OCI-LY1 (cell line): ENCODE measurements around the gene TCF21.

Experiments used
- H2AFZ ChIP-seq: fragments of 200-600 bp; sonication (generic), shearing (Covaris generic); 2 replicates; pipeline ENCODE4 v1.6.0; 2014; ENCODE audit warnings: antibody characterized with exemption, mild to moderate bottlenecking, low read length
- H3F3A ChIP-seq: fragments of 200-600 bp; sonication (generic), shearing (Covaris generic); 2 replicates; pipeline ENCODE4 v1.6.0; 2014; ENCODE audit warnings: mild to moderate bottlenecking, antibody characterized with exemption, low read length, moderate library complexity; ENCODE audit not compliant: insufficient read depth
- H3K27ac ChIP-seq: fragments of 200-600 bp; sonication (generic); 2 replicates; pipeline ENCODE4 v1.5.1; 2014; ENCODE audit warnings: low read length, mixed run types, mild to moderate bottlenecking, low read depth; ENCODE audit not compliant: poor library complexity, severe bottlenecking
- H3K27me3 ChIP-seq: fragments of 200-600 bp; sonication (generic); 2 replicates; pipeline ENCODE4 v1.6.0; 2014; ENCODE audit warnings: antibody characterized with exemption, mild to moderate bottlenecking, low read length, moderate library complexity; ENCODE audit not compliant: insufficient read depth
- H3K36me3 ChIP-seq: fragments of 200-600 bp; sonication (generic); 2 replicates; pipeline ENCODE4 v1.6.1; 2014; ENCODE audit warnings: mild to moderate bottlenecking, antibody characterized with exemption, low read length, moderate library complexity, mixed read lengths; ENCODE audit not compliant: insufficient read depth
- H3K4me1 ChIP-seq: fragments of 200-600 bp; sonication (generic); 2 replicates; pipeline ENCODE4 v1.5.1; 2014; ENCODE audit warnings: mild to moderate bottlenecking, low read length, moderate library complexity; ENCODE audit not compliant: insufficient read depth, severe bottlenecking
- H3K4me2 ChIP-seq: fragments of 200-600 bp; sonication (generic), shearing (Covaris generic); 2 replicates; pipeline ENCODE4 v1.6.1; 2014; ENCODE audit warnings: low read length
- H3K4me3 ChIP-seq: fragments of 200-600 bp; sonication (generic); 2 replicates; pipeline ENCODE4 v1.5.1; 2014; ENCODE audit warnings: low read length, low read depth, mild to moderate bottlenecking, mixed read lengths; ENCODE audit not compliant: poor library complexity, severe bottlenecking
- H3K79me2 ChIP-seq: fragments of 200-600 bp; shearing (Covaris generic); 2 replicates; pipeline ENCODE4 v1.6.1; 2016; ENCODE audit warnings: mixed run types, low read length, mixed read lengths; ENCODE audit not compliant: insufficient read depth
- H3K9ac ChIP-seq: fragments of 200-600 bp; sonication (generic), shearing (Covaris generic); 2 replicates; pipeline ENCODE4 v1.6.1; 2014; ENCODE audit warnings: mild to moderate bottlenecking, low read length, mixed read lengths
- H3K9me2 ChIP-seq: fragments of 200-600 bp; sonication (generic), shearing (Covaris generic); 2 replicates; pipeline ENCODE4 v1.6.1; 2014; ENCODE audit warnings: low read depth, mild to moderate bottlenecking, low read length, mixed read lengths
- H3K9me3 ChIP-seq: fragments of 200-600 bp; shearing (Covaris generic); 2 replicates; pipeline ENCODE4 v1.6.1; 2014; ENCODE audit warnings: low read length, mixed read lengths
- H4K20me1 ChIP-seq: fragments of 200-600 bp; sonication (generic), shearing (Covaris generic); 2 replicates; pipeline ENCODE4 v1.6.0; 2016; ENCODE audit warnings: mild to moderate bottlenecking, low read length; ENCODE audit not compliant: insufficient read depth
- CTCF ChIP-seq: fragments of 200-600 bp; sonication (generic), shearing (Covaris generic); IDR thresholded peaks from 2 replicates; pipeline ENCODE4 v1.5.1; 2017; ENCODE audit warnings: mild to moderate bottlenecking, antibody characterized with exemption, low read length, moderate library complexity, mixed read lengths
- EZH2 ChIP-seq: fragments of 200-600 bp; sonication (generic), shearing (Covaris generic); IDR thresholded peaks from 2 replicates; pipeline ENCODE4 v1.8.0; 2017; ENCODE audit warnings: borderline replicate concordance, mixed run types, mild to moderate bottlenecking, antibody characterized with exemption, low read length, moderate library complexity, mixed read lengths

Gene TCF21

DNA sequence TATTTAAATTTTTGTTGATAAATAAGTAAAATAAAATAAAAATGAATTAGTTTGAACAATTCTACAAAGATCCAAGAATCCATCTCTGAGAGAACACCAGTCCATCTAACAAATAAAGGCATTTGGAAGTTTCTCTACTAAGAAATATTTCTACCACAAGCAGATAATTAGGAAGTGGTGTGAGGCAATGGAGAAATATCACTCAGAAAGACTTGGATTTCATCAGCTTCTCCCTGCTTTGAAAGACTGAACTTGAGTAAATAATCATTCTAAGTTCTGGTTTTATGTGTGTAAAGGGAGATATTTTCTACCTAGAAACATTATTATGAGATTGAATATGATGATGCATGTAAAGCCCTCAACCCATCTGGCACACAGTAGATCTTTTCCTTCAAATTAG is 17.8 kb upstream of the TCF21 start:
- H3K36me3 ChIP-seq: no peaks in the 10 kb centered on the region
- TF ChIP-seq CTCF: no peak
- no peak for TF ChIP-seq EZH2
- no peak overlapping the region for H2AFZ ChIP-seq
- no peak overlapping the region for H3K9ac ChIP-seq
- H3K9me2 ChIP-seq: no peaks in the 10 kb centered on the region
- no peaks in the 10 kb centered on the region for H3K9me3 ChIP-seq
- H3K27ac ChIP-seq: no peak overlapping the region
- H3K79me2 ChIP-seq: no peaks in the 10 kb centered on the region
- H3F3A ChIP-seq: no peaks in the 10 kb centered on the region
- no peaks in the 10 kb centered on the region for H4K20me1 ChIP-seq
- no peak overlapping the region for H3K4me3 ChIP-seq
- H3K27me3 ChIP-seq: no peaks in the 10 kb centered on the region
- H3K4me2 ChIP-seq: no peak overlapping the region
- no peaks in the 10 kb centered on the region for H3K4me1 ChIP-seq

- TF ChIP-seq EZH2 (no peak), CTCF (no peak)
- Histone ChIP-seq H3K4me1 (no peaks in the 10 kb centered on the region), H3K9me3 (no peaks in the 10 kb centered on the region), H4K20me1 (no peaks in the 10 kb centered on the region), H3K4me2 (no peak overlapping the region), H3K79me2 (no peaks in the 10 kb centered on the region), H3K9me2 (no peaks in the 10 kb centered on the region), H2AFZ (no peak overlapping the region), H3F3A (no peaks in the 10 kb centered on the region), H3K36me3 (no peaks in the 10 kb centered on the region), H3K9ac (no peak overlapping the region), H3K27ac (no peak overlapping the region), H3K4me3 (no peak overlapping the region), H3K27me3 (no peaks in the 10 kb centered on the region)
Observed at GRCh38 chr6:133873538-133873937, 15.4 kb upstream of the TCF21 start.

DNA sequence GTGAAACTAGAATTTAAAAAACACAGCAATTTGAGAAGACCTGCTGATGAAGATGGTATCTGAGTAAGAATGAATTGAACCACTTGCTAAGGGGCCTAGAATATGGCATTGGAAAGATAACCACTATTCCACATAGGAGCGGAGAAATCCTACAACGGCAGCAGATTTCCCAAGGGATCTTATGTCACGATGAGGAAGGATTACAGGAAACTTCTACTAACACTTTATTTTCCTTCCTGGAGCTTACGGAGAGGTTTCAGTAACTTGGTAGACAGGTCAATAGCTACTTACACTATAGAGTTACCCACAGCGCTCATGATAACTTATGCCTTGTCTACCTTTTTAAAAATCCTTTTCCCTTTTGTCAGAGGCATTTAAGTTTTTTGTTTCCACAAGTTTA is 11.8 kb upstream of the TCF21 start:
- H3K36me3 ChIP-seq: no peaks in the 10 kb centered on the region
- no peaks in the 10 kb centered on the region for H3K9me3 ChIP-seq
- no peak overlapping the region for H3K4me2 ChIP-seq
- H3K9me2 ChIP-seq: no peaks in the 10 kb centered on the region
- TF ChIP-seq CTCF: no peak
- TF ChIP-seq EZH2: no peak
- H3K9ac ChIP-seq: no peak overlapping the region
- H3K79me2 ChIP-seq: no peaks in the 10 kb centered on the region
- H3K4me1 ChIP-seq: no peaks in the 10 kb centered on the region
- H3F3A ChIP-seq: no peaks in the 10 kb centered on the region
- no peak overlapping the region for H3K27ac ChIP-seq
- no peak overlapping the region for H3K4me3 ChIP-seq
- H4K20me1 ChIP-seq: no peaks in the 10 kb centered on the region
- no peaks in the 10 kb centered on the region for H3K27me3 ChIP-seq
- H2AFZ ChIP-seq: no peak overlapping the region
